ENCODE data around the gene LAD1.

LAD1 gene

DNA sequence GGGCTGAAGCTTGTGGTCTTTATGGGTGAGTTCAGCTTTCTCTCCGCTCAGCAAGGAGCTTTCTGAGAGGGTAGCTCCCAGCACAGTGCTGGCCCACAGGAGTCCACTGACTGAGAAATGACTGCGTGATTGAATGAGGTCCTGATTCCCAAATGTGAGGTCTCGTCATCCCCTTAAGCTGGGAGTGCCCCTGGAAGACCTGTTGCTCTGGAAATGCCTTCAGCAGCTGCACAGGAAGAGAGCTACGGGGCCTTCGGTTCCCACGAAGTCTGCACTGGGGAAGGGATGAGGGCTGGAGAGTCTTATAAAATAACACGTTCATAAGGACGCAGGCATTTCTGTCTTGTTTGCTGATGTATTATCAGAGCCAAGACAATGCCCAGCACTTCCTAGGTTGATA lies 35.7 kb downstream of the LAD1 start:
- DNase-seq (ENCODE audit: low spot score), result no peak

DNA sequence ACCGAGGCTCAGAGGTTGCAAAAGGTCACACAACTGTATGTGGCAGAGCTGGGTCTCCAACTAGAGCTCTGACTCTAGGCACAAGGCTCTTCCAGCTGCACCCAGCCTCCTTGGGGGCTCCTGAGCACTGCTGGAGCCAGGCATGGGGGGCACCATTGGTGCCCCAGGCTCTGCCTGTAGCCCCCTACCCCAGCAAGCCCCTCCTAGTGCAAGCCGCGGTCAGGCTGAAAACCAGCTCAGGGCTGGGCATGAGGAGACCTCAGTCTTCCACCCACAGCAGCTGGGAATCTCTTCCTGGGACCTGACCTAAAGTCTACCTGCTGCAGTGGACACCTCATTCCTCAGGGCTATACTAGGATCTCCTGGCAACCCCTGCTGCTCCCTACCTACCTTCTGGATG lies 36.2 kb downstream of the LAD1 start:
- DNase-seq (ENCODE audit: low spot score), result no peak

DNA sequence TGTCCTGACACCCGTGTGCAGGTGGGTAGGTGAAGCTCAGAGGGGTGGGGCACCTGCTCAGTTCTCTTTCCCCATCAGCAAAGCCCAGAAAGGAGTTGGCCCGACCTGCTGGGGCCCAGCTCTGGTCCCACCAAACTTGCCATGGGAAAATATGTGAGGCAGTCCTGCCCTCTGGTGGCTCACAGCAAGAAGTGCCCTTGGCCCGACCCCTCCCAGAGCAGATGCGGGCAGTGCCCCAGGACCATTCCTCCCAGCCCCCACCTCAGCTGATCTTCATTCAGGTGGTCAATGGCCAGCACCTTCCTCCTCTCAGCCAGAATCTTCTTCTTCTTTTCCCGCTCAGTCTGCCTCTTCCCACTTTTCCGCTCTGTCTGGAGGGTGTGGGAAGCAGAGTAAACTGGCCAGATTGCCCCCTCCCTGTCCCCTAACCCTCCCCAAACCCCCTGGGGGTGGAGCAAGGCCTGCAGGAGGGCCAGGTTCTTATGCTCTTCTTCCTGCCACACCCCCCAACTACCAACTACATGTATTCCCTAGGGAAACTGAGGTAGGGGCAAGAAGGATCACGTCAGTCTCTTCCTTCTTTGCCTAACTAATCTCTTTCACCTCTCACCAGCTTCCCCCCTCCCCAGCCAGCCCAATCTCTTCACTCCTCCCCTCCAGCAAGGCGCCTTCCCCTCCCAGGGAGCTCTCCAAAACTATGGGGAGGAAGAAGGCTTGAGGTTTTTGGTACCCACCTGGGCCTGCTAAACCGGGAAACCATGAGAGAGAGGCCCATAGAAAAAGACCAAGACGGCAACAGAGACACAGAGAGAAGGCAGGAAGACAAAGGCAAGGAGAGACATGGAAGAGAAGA lies 37.2 kb downstream of the LAD1 start:
- DNase-seq (ENCODE audit: low spot score), result peak; percentile 40

DNA sequence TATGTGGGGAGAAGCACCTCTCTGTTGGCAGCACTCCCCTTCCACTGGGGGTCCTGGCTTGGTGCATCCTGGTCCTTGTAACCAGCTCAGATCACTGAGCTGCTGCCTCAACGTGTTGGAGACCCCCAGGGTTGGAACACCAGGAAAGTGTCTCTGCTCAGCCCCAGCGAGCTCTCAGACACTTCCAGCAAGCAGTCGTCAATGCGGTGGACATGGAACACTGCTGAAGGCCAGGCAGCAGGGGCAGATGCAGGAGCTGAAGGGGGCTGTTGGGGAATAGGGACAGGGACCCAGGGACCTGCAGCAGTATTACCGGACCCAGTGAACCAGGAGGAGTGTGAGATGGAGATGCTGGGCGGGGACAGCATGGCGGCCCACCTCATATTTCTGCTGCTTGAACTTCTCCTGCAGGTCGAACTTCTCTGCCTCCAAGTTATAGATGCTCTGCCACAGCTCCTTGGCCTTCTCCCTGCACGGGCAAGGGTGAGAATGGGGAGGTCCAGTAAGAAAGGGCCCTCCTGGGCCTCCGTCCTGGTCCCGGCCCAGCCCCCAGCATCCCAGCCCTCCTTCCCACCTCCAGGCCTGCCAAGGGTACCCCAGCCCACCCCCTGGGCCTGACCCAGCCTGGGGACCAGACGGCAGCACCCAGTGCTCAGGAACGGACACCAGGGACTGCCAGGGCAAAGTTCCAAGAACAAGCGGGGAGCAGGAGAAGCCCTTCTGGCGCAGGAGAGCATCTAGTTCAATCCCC lies 38.0 kb downstream of the LAD1 start:
- DNase-seq (ENCODE audit: low spot score), result no peak

DNA sequence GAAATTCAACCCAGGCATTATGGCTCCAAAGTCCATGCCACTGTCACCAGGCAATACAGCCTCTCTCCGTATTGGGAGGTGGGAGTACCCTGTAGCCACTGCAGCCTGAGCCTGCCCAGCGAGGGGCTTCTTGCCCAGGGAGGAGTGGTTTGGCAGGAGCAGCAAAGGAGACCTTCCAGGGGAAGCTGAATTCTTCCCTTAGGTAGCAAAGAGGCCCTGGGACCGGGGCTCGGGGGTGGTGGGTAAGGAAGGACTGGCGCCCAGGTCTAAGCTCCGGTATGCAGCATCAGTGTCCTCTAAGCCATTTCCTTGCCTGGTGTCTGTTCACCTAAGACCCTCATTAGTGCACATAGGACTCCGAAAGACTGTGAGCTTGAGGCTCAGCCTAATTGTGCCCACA lies 38.6 kb downstream of the LAD1 start:
- DNase-seq (ENCODE audit: low spot score), result no peak

DNA sequence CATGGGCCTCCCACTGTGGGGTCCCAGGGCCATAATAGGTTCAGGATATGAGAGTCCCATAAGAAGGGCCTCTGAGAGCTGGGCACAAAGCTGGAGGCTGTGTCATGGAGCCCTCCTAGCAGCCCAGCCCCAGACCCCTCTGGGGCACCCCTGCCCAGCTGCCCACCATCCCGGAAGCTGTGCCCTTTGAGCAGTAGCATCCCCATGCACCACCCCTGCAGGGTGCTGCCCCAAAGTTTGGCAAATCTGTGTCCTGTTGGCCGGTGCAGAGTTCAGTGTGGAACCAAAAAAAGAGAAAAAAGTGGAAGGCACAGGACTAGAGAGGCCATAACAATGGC lies 39.3 kb downstream of the LAD1 start:
- DNase-seq (ENCODE audit: low spot score), result no peak

DNA sequence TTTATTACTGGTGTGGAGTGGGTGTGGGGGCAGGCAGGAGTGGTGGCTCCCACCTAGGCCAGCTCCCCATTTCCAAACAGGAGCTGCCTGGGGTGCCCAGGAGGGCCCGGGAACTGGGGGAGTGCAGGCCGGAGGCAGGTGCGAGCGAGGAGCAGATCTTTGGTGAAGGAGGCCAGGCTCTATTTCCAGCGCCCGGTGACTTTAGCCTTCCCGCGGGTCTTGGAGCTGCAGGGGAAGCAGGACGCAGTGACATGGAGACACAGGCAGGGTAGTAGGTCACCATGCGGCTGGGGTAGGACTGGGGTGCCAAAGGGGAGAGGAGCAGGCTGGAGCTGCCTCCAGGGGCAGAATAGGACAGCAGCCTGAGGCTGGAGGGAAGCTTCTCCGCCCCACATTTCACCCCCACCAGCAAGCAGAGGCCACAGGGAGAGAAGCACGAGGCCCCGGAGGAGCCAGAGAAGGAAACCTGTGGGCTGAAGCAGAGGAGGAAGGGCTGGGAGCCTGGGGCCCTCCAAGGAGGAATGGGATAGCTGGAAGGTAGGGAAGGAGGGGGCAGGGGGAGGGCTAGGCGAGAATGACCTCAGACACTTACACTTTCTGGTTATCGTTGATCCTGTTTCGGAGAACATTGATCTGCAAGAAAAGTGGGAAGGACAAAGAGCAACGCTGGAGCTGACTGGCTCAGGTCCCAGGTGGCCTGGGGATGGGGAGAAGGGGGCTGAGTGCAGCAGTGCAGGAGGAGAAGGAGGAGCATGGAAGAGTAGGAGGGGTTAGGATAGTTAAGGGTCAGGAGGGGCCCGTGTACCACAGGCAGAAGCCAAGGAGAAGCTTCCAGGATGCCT lies 39.9 kb downstream of the LAD1 start:
- DNase-seq (ENCODE audit: low spot score), result no peak

DNA sequence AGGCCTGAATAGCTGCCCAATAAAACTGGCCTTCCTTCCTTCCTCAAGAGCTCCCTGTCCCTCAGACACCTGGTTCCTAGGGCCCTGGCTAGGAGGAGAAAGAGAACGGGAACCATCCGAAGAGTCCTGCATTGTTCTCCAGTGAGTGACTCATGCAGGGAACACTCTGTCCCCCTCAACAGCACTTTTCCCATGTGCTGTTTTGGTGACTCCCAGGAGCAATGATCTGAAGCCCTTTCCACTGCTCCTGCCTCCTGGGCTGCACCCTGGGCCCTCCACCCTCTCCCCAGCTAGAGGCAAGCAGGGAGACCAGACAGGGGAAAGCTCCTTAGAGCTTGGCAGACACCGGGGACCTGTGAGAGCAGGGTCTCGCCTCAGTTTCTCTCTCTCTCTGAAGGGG lies 40.5 kb downstream of the LAD1 start:
- no peak for DNase-seq (ENCODE audit: low spot score)

DNA sequence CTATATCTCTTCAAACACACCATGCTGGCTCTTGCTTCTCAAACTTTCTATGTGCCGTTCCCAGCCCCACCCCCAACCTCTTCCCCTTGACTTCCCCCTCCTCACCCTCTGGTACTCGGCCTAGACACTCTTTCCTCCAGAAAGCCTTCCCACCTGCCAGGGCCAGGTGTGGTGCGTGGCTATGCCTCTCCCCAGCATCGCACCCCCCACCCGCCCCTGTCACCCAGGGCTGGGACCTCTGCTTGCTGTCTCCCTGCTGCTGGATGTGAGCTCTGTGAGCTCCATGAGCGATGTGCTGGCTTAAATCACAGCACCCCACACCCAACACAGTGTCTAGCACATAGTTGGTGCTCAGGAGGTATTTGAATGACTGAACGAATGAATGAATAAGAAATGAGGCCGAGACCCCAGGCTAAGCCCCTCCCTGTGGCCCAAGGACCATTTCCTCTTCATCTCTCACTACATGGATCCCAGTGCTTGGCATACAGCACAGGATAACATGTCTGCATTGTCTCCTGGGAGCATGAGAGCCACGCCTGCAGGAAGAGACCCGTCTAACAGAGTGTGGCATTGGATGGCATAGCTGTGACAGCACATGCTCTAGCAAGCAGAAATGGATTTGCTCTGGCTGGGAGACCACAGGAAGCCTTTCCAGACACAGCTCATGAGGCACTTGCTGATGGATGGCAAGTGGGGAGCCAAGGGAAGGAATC lies 41.3 kb downstream of the LAD1 start:
- DNase-seq (ENCODE audit: low spot score), result no peak

DNA sequence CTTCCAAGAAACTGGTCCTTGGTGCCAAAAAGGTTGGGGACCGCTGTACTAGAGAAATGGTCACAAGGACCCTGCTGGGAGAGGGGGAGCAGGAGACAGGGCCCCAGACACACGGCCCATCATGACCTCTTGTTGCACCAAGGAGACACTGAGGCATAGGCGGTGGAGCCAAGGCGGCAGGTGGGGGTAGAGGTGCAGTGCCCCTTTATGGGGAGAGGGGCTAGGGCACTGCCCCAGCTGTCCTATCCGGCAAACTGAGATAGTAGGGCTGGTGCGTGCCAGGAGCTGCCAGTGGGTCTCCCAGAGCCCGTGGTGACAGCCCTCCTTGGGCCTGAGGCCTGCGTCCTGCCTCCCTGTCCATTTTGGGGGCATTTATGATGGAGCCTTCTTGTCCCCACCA lies 41.9 kb downstream of the LAD1 start:
- DNase-seq (ENCODE audit: low spot score), result no peak

DNA sequence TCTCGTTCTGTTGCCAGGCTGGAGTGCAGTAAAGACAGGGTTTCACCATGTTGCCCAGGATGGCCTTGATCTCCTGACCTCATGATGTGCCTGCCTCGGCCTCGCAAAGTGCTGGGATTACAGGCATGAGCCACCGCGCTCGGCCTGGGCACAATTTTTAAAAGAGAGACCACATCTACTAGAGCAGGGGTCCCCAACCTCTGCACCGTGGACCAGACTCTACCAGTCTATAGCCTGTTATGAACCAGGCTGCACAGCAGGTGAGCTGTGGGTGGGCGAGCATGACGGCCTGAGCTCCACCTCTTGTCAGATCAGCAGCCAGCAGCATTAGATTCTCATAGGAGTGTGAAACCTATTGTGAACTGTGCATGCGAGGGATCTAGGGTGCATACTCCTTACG lies 42.4 kb downstream of the LAD1 start:
- no peak for DNase-seq (ENCODE audit: low spot score)

DNA sequence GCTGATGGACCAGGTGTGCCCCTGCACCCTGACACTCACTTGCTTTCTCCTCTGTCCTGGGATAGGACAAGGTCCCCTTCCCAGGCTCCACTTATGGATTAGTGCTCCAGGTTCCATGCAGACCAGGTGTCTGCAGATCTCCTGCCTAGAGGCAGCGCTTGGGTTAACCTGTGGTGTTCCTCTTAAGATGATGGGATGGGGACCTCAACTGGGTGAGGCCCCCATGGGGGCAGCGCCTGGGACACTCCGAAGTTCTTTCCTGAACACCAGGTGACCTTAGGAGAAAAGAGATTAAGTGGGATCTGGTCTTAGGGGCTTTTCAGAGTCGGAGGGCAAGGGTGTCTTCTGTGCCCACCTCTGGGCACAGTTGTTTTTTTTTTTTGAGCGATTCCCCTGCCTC lies 42.9 kb downstream of the LAD1 start:
- DNase-seq (ENCODE audit: low spot score), result no peak

DNA sequence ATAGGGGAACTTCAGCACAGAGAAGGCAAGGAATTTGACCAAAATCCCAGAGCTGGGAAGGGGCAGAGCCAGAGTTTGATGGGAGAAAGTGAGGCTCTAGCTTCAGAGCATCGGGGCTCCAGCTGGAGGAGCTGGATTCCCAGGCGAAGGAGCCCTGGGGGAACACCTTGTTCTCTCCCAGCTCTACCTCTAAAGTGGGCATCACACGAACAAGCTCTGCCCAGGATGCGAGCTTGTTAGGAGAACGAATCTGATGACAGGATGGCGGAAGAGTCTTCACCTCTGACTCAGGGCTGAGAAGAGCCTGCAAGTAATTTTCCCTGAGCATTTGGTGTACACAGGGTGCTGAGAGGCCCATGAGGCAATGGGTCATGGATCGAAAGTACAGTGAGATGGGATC lies 43.7 kb downstream of the LAD1 start:
- DNase-seq (ENCODE audit: low spot score), result no peak

DNA sequence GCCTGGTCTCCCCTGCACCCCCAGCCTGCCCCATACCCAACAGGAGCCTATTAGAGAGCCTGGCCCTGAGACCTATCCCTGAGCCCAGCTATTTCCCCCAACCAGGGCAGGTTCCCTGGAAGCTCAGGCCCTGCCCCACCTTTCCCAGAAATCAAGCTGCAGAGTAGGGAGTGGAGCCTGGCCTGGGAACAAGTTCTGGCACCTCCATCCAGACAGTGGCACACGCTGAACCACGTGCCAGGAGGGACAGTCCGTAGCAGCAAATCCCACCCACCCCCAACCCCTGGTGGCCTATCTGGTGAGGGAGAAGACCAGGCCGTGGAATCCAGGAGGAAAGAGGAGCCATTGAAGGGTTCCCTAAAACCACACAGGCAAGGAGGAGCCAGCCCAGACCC lies 44.2 kb downstream of the LAD1 start:
- DNase-seq (ENCODE audit: low spot score), result no peak

DNA sequence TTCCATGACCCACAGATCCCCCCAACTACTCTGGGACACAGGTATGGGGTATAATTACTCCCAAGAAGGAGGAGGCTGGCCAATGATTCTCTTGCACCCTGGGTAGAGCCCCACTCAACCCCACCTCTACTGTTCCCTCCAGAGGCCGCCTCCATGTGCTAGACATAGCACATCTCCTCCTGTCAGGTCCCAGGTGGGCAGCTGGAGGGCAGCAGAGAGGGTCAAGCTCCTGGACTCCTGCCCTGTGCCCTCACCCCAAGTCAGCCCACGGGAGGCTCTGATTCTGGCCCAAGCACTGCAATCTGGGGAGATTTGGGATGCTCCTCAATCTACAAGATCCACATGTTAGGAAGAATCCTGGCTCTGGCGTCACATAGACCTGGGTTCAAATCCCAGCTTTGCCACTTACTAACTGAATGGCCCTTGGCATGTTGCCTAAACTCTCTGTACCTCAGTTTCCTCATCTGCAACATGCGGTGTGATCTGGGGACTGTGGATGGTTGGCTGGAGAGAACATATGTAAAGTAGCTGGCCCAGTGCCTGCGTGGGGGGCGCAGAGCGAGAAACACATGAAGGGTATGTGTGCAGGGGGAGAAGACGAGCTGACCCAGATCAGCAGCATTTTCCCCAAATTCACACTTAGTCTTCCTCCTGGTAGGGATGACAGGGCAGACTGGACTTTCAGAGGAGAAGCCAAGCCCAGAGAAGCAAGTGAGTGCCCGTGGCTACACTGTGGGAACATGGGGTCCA lies 44.8 kb downstream of the LAD1 start:
- no peak for DNase-seq (ENCODE audit: low spot score)

DNA sequence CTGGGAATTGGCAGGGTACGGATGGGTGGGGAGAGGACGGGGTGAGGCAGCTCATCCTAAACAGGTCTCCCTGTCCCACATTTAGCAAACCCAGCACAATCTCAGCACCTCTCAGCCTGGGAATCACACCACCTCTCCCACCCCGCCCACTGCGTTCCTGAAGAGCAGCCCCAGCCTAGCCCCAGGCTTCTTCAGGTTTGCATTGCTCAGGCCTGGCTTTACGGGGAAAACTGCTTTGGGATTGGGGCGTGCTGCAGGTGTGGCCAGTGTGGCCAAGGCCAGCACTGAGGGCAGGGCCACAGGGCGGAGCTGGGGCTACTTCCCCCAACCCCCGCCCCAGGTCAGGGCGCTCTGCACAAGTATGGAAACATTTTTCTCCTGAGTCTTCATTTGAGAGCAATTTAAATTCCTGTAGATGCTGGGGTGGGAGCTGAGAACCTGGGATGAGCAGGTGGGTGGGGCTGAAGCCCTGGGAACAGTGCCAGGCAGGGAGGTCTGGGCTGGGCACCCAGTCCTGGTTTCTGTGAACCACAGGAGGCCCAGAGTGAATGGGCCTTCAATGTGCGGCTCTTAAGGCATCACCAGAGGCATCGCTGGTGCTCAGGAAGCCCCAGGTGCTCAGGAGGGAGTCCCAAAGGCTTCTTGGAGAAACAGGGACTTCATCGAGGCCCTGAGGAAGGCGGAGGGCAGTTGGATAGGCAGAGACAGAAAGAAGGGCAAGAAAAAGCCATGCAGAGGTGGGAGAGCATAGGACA lies 45.8 kb downstream of the LAD1 start:
- no peak for DNase-seq (ENCODE audit: low spot score)

DNA sequence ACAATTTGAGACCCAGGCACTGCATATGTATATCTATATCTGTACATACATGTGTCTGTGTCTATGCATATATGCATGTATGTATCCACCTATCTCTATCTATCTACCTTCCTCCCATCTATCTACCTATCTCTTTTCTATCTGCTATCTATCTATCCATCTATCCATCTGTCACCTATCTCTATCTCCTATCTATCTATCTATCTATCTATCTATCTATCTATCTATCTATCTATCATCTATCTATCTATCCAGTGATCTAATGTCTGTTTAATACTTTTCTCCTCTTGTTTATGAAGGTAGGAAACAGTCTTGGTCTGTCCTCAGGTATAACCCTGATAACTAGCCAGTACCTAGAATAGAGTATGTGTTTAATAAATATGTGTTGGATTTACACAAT lies 47.5 kb downstream of the LAD1 start:
- DNase-seq (ENCODE audit: low spot score), result no peak

DNA sequence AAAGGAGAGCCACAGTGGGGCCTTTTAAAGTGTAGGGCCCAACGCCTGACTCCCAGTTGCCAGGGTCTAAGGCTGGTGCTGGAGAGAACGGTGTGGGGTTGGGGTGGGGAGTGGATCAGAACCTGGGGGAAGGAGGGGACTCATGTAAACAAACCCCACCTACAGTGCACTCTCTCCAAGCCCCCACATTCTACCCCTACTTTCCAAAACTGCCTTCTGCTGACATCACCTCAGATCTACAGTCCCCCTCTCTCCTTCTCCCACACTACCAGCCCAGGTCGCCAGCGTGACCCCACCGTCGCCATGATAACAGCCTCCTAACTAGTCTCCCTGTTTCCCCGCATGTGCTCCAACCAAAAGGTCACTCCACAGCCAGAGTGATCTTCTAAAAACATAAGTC lies 48.2 kb downstream of the LAD1 start:
- no peak for DNase-seq (ENCODE audit: low spot score)

DNA sequence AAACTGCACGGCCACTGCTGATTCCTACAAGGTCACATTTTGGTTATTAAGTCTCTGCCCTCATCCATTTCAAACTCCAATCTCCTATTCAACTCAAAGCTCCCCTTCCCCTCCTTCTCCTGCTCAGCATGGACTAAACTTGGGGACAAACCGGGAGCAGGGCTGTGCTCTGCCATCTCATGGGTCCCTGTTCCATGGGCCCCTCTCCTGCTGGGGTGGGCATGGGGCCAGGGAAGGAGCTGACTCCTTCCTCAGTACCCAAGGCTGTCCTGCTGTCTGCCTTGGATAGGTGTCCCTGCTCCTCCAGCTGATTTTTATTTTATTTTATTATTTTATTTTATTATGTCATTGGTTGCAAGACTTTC lies 48.8 kb downstream of the LAD1 start:
- DNase-seq (ENCODE audit: low spot score), result no peak

DNA sequence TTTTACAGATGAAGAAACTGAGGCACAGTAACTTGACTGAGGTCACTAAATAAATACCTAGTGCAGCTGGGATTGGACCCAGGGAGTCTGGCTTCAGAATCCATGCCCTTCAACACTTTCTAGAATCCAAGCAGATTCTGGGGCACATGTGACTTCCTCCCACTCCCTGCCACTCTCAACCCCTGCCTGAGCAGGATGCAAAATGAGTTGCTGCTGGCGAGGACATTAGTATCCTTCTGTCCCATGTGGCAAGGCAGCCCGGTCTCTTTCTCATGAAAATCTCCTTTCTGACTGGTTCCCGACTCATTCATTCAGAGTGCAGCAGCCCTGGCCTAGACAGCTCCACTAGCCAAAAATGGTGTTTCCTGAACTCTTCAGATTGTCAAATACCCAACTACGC lies 50.0 kb downstream of the LAD1 start:
- DNase-seq (ENCODE audit: low spot score), result no peak

DNA sequence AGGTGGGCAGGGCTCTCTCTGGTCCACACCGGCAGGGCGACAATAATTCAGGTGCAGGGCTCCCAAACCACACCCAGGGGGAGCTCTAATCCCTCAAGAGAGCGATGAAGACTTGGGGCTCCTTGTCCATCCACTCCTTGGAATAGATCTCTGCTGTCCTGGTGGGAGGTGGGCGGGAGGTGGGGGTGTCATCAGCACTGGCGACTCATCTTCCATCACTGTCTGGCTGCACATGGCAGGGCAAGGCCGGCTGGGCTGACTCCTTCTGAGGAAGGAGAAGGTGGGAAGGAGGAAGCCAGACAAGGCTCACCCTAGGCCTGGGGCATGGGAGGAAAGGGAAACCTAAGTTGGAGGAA lies 50.9 kb downstream of the LAD1 start:
- DNase-seq (ENCODE audit: low spot score), result peak; percentile 40
